H1 (cell line): ENCODE measurements around the gene HSDL2.

Experiments
- EGR1 ChIP-seq: IDR thresholded peaks from 2 replicates; pipeline ENCODE4 v1.6.1; 2011; ENCODE audit warnings: low read depth, low read length, borderline replicate concordance
- TF ChIP-seq, protein P1 (sequence below), 3 experiments: IDR thresholded peaks; 1 replicate in 2 of 3; 2 replicates in 1 of 3; pipeline versions ENCODE4 v1.5.1 to v1.6.1; 2011; ENCODE audit warnings: low read length in 3 of 3, mild to moderate bottlenecking in 3 of 3, inconsistent platforms in 2 of 3, low read depth in 1 of 3, moderate library complexity in 1 of 3; ENCODE audit not compliant: insufficient read depth in 1 of 3; ENCODE audit errors: control extremely low read depth in 1 of 3

DNA sequence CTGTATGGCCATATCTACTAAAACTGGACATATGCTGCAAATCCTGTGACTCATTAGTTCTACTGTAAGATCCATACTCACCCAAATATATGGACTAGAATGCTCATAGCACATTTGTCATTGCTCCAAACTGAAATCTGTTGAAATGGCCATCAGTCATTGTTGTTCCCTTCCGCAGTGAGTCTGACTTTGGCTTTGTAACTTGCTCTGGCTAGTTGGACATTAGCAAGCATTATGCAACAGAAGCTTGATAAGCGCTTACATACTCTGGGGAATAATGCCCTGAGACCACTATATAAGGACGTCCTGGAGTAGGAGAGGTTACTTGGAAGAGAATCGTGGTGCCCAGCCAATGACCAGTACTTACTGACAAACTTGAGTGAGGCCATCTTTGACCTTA lies 115.7 kb downstream of the HSDL2 start:
- TF ChIP-seq EGR1, result no peak
- TF ChIP-seq, protein P1, sequence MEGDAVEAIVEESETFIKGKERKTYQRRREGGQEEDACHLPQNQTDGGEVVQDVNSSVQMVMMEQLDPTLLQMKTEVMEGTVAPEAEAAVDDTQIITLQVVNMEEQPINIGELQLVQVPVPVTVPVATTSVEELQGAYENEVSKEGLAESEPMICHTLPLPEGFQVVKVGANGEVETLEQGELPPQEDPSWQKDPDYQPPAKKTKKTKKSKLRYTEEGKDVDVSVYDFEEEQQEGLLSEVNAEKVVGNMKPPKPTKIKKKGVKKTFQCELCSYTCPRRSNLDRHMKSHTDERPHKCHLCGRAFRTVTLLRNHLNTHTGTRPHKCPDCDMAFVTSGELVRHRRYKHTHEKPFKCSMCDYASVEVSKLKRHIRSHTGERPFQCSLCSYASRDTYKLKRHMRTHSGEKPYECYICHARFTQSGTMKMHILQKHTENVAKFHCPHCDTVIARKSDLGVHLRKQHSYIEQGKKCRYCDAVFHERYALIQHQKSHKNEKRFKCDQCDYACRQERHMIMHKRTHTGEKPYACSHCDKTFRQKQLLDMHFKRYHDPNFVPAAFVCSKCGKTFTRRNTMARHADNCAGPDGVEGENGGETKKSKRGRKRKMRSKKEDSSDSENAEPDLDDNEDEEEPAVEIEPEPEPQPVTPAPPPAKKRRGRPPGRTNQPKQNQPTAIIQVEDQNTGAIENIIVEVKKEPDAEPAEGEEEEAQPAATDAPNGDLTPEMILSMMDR (IDR thresholded peaks at IDR 0.05; ENCODE audit: control extremely low read depth in 1 of 3, insufficient read depth in 1 of 3, low read depth in 1 of 3, low read length in 3 of 3), result no peak
